ENCODE measurements around the gene COPZ1.
A peak's percentile ranks its signal among the peaks of the same experiment; 100 is the strongest.

The COPZ1 gene, protein sequence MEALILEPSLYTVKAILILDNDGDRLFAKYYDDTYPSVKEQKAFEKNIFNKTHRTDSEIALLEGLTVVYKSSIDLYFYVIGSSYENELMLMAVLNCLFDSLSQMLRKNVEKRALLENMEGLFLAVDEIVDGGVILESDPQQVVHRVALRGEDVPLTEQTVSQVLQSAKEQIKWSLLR

DNA sequence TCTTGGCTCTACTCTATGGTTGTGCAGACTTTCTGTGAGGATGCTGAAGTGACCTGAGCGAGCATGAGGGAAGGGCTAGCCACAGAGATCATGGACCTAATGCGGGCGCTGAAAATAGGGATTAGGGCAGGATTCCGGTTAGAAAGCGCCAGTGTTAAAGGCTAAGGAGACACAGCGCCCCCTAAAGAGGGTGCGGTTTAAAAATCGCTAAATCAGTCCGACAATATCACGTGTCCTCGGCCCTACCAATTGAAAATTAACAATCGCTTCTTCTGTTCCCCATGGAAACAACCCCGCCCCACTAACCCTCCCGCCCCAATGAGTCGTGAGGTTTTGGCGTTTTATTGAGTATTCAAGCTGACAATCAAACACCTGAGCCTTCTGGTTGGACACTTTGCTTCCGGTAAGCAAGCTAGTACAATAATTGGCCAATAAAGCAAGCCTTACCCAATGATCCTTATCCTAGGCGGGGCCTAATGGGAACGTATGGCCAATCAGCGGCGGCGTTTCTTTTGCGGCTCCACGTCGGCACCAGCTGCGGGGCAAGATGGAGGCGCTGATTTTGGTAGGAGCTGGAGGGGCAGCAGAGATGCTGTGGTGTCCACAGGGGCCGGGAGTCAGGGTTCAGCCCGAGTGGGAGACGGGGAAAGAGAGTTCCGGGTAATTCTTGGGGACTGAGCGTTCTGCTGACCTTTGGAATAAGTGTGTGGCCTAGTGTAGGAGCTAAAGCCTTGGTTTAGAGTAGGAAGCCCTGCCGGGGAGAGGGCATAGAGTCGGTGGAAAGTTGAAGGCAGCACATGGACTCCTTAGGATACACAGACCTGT, at the start of gene COPZ1:
Gene COPZ1 (plus strand): TSS at position 515 of the 825 bp plus-strand sequence. CDS start 33 bp downstream, at position 548.
- TF ChIP-seq, protein P1, sequence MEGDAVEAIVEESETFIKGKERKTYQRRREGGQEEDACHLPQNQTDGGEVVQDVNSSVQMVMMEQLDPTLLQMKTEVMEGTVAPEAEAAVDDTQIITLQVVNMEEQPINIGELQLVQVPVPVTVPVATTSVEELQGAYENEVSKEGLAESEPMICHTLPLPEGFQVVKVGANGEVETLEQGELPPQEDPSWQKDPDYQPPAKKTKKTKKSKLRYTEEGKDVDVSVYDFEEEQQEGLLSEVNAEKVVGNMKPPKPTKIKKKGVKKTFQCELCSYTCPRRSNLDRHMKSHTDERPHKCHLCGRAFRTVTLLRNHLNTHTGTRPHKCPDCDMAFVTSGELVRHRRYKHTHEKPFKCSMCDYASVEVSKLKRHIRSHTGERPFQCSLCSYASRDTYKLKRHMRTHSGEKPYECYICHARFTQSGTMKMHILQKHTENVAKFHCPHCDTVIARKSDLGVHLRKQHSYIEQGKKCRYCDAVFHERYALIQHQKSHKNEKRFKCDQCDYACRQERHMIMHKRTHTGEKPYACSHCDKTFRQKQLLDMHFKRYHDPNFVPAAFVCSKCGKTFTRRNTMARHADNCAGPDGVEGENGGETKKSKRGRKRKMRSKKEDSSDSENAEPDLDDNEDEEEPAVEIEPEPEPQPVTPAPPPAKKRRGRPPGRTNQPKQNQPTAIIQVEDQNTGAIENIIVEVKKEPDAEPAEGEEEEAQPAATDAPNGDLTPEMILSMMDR (conservative IDR thresholded peaks at IDR 0.05; ENCODE audit: low read length): peak; percentile 81
- no peak for TF ChIP-seq EZH2phosphoT487 (IDR thresholded peaks at IDR 0.05; ENCODE audit: borderline replicate concordance)
- H3K9me3 ChIP-seq (ENCODE audit: insufficient read depth, low read depth, low read length): no peaks in the 10 kb centered on the region
- peaks cover 30% of the 10 kb centered on the region for H3K79me2 ChIP-seq (ENCODE audit: insufficient read depth, low read length)
- peak within 1 kb of the TSS; percentile 85 for H3K4me3 ChIP-seq (ENCODE audit: low read length, poor library complexity, severe bottlenecking)
- H3K4me1 ChIP-seq (ENCODE audit: insufficient read depth, low read length, poor library complexity, severe bottlenecking): peaks cover 18% of the 10 kb centered on the region
- no peaks in the 10 kb centered on the region for H3F3A ChIP-seq (ENCODE audit: low read depth)
- H3K27me3 ChIP-seq (ENCODE audit: insufficient read depth, low read length, poor library complexity, severe bottlenecking): no peaks in the 10 kb centered on the region
- peak within 1 kb of the TSS; percentile 87 for H3K4me2 ChIP-seq (ENCODE audit: low read depth, low read length, poor library complexity, severe bottlenecking)
- no peaks in the 10 kb centered on the region for H3K36me3 ChIP-seq (ENCODE audit: insufficient read depth, low read length)
- H4K20me1 ChIP-seq (ENCODE audit: insufficient read depth, low read length, poor library complexity, severe bottlenecking): no peaks in the 10 kb centered on the region
- H3K9me2 ChIP-seq (replicated peaks; ENCODE audit: low read depth, low read length): no peaks in the 10 kb centered on the region
- peak within 1 kb of the TSS; percentile 84 for H3K9ac ChIP-seq (ENCODE audit: low read depth, low read length, poor library complexity, severe bottlenecking)
- peak within 1 kb of the TSS; percentile 93 for H2AFZ ChIP-seq (ENCODE audit: low read length)

DNA sequence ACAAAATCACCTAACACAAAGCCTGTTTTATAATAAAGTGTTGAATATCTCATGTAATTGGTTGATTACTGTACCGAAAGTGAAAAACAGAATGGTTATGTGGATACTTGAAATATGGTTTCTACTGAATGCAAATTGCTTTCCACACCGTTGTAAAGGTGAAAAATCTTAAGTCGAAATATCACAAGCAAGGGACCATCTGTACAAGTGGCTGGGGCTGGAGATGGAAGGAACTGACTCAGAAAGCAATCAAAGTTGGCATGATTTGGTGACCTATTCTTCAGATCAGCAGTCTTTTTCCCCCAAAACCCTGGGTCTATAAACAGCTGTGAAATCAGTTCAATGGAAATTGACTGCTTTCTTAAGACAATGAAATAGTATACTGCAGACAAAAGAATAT, 48.6 kb upstream of the COPZ1 start:
- peaks cover 20% of the 10 kb centered on the region for H3K36me3 ChIP-seq (ENCODE audit: insufficient read depth, low read length)
- H3K9ac ChIP-seq (ENCODE audit: low read depth, low read length, poor library complexity, severe bottlenecking): peak overlapping the region; percentile 51
- peaks cover 91% of the 10 kb centered on the region for H3K79me2 ChIP-seq (ENCODE audit: insufficient read depth, low read length)

DNA sequence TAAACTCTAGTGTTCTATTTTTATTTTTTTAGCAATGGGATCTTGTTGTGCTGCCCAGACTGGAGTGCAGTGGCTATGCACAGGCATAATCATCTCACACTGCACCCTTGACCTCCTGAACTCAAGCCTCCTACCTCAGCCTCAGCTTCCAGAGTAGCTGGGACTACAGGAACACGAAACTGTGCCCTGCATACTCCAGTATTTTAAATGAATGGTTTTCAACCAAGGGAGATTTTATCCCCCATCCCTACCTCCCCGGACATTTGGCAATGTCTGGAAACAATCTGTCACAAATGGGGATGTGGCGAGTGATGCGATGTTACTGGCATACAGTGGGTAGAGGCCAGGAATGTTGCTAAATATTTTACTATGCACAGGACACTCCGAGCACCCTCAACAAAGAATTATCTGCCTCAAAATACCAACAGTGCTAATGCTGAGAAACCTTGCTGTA, 47.1 kb upstream of the COPZ1 start:
- no peaks in the 10 kb centered on the region for H3K9me3 ChIP-seq (ENCODE audit: insufficient read depth, low read depth, low read length)
- H3K4me2 ChIP-seq (ENCODE audit: low read depth, low read length, poor library complexity, severe bottlenecking): peak overlapping the region; percentile 99
- H4K20me1 ChIP-seq (ENCODE audit: insufficient read depth, low read length, poor library complexity, severe bottlenecking): peaks cover 72% of the 10 kb centered on the region
- H3K4me3 ChIP-seq (ENCODE audit: low read length, poor library complexity, severe bottlenecking): peak overlapping the region; percentile 76
- peaks cover 91% of the 10 kb centered on the region for H3K79me2 ChIP-seq (ENCODE audit: insufficient read depth, low read length)
- peaks cover 44% of the 10 kb centered on the region for H3K4me1 ChIP-seq (ENCODE audit: insufficient read depth, low read length, poor library complexity, severe bottlenecking)
- TF ChIP-seq, protein P1 (conservative IDR thresholded peaks at IDR 0.05; ENCODE audit: low read length): no peak
- no peak for TF ChIP-seq EZH2phosphoT487 (IDR thresholded peaks at IDR 0.05; ENCODE audit: borderline replicate concordance)
- H3K9ac ChIP-seq (ENCODE audit: low read depth, low read length, poor library complexity, severe bottlenecking): peak overlapping the region; percentile 93
- no peak overlapping the region for H2AFZ ChIP-seq (ENCODE audit: low read length)
- H3K36me3 ChIP-seq (ENCODE audit: insufficient read depth, low read length): peaks cover 35% of the 10 kb centered on the region
- peaks cover 19% of the 10 kb centered on the region for H3K27me3 ChIP-seq (ENCODE audit: insufficient read depth, low read length, poor library complexity, severe bottlenecking)
- no peaks in the 10 kb centered on the region for H3K9me2 ChIP-seq (replicated peaks; ENCODE audit: low read depth, low read length)
- no peaks in the 10 kb centered on the region for H3F3A ChIP-seq (ENCODE audit: low read depth)

More for the DNA sequence above, 48.6 kb upstream of the COPZ1 start:
- H3K4me1 ChIP-seq (ENCODE audit: insufficient read depth, low read length, poor library complexity, severe bottlenecking): peaks cover 38% of the 10 kb centered on the region
- H3K9me3 ChIP-seq (ENCODE audit: insufficient read depth, low read depth, low read length): no peaks in the 10 kb centered on the region
- peaks cover 58% of the 10 kb centered on the region for H4K20me1 ChIP-seq (ENCODE audit: insufficient read depth, low read length, poor library complexity, severe bottlenecking)
- H3F3A ChIP-seq (ENCODE audit: low read depth): no peaks in the 10 kb centered on the region
- no peak for TF ChIP-seq EZH2phosphoT487 (IDR thresholded peaks at IDR 0.05; ENCODE audit: borderline replicate concordance)
- TF ChIP-seq, protein P1 (conservative IDR thresholded peaks at IDR 0.05; ENCODE audit: low read length): no peak
- peaks cover 11% of the 10 kb centered on the region for H3K27me3 ChIP-seq (ENCODE audit: insufficient read depth, low read length, poor library complexity, severe bottlenecking)
- H3K4me3 ChIP-seq (ENCODE audit: low read length, poor library complexity, severe bottlenecking): peak overlapping the region; percentile 76
- H2AFZ ChIP-seq (ENCODE audit: low read length): no peak overlapping the region
- no peaks in the 10 kb centered on the region for H3K9me2 ChIP-seq (replicated peaks; ENCODE audit: low read depth, low read length)
- H3K4me2 ChIP-seq (ENCODE audit: low read depth, low read length, poor library complexity, severe bottlenecking): peak overlapping the region; percentile 99

All from Loucy (cell line).